DMS 273 (cell line): ENCODE measurements around the gene AEBP2.
"Not testable (repeated sequence)": the region's sequence is repeated elsewhere in the genome, so short reads cannot be mapped to it uniquely, and the experiment has no call there.

ENCODE experiments used
- DNase-seq: peaks from one replicate; lab custom pipeline; 2025; ENCODE audit not compliant: unreplicated experiment; lab: John Stamatoyannopoulos, UW

AEBP2 gene, protein sequence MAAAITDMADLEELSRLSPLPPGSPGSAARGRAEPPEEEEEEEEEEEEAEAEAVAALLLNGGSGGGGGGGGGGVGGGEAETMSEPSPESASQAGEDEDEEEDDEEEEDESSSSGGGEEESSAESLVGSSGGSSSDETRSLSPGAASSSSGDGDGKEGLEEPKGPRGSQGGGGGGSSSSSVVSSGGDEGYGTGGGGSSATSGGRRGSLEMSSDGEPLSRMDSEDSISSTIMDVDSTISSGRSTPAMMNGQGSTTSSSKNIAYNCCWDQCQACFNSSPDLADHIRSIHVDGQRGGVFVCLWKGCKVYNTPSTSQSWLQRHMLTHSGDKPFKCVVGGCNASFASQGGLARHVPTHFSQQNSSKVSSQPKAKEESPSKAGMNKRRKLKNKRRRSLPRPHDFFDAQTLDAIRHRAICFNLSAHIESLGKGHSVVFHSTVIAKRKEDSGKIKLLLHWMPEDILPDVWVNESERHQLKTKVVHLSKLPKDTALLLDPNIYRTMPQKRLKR

DNA sequence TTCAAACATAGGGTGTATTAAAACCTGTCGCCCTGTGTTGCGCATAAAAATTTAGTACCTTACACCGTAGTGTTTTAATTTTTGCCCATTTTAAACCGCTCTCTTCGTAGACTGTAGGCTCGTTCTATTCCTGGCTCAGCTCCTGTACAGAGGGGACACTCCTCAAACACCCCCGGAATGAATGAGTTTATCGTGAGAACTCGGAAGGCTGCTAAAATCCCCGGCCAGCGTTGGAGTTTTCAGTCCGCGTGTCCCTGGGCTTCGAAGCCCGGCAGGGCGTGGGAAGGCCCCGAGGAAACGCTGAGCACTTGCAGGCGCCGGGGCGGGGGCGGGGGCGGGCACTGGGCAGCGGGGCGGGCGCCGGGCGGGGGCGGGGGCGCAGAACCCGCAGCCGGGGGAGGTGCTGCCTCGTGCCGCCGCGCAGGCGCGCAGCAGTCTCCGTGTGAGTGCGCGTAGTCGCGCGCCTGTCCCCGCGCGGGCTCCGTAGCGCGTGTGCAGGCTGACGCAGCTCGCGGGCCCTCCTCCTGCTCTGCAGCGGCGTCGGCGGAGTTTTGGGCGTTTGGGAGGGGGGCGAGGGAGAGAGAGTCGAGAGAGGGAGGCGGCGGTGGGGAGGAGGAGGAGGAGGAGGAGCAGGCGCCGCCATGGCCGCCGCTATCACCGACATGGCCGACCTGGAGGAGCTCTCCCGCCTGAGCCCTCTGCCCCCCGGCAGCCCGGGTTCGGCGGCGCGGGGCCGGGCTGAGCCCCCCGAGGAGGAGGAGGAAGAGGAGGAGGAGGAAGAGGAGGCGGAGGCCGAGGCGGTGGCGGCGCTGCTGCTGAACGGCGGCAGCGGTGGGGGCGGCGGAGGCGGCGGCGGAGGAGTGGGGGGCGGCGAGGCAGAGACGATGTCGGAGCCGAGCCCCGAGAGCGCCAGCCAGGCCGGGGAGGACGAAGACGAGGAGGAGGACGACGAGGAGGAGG lies at the start of gene AEBP2:
Gene AEBP2, plus strand, starts transcription at position 434 of the 960 bp plus-strand sequence. Its CDS starts 208 bp downstream, at position 642.
- DNase-seq: peak; percentile 93

DNA sequence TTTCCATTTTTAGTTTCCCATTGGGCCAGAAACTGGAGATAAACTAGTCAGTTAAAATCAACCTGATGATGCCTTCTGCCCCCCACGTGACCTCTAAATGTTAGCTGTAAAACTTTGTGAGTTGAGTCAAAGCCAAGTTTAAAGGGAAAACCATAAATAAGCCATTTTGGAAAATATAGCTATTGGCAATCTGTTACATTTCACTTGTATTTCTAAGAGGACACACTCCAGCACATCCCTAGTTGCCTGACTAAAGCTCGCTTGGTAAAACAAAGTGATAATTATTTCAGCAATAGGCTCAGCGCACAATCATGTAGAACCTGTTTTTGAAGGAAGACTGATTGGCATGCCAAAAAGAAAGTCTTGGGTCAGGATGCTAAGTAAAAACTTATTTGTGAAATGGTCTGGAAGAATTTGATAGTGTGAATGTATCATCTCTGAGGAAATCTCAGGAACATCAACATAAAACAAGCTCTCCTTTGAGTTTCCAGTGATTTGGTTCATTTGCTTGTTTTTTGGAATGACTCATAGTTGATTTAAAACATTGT lies 49.2 kb upstream of the AEBP2 start:
- DNase-seq: no peak

DNA sequence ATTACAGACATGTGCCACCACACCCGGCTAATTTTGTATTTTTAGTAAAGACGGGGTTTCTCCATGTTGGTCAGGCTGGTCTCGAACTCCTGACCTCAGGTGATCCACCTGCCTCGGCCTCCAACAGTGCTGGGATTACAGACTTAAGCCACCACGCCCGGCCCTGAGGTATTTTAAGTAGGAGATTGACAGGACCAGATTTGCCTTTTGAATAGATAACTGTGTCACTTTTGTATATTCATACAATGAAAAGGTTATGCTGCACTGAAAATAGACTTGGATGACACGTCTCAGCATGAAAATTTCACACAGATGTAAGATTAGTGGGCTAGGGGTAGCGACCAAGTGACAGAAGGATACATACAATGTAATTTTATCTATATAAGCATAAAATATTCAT lies 46.6 kb upstream of the AEBP2 start:
- not testable (repeated sequence) for DNase-seq

DNA sequence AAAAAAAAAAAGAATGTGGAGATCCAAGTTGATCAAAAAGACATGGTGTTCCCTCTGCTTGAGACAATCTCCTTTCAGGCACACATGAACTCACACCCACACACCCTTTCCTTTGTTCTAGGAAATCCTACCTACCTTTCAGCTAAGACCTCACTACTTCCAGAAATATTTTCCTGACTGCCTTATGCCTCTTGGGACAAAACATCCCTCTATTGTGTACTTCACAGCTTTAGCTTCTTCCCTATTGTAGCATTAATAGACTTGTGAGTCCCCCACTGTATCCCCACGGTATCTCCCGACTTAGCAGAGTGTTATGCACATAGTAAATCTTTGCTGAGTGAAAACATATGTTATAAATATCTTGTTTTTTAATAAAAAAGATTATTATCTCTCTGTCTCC lies 44.9 kb upstream of the AEBP2 start:
- DNase-seq: no peak

DNA sequence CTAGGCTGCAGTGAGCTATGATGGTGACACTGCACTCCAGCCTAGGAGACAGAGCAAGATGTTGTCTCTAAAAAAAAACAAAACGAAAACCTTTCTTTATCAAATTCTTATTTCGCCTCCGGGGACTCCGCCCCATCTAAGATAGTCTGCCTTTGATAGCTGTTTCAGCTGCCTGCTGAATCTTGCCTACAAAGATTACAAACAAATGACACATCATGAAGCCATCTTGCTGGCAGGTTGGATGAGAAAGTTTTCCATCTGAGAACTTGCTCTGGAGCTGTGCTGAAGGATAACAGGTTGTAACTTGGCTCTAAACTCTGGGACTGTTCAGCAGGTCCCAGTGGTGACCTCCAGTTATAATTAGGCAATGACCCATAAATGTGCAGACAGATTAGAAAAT lies 41.8 kb upstream of the AEBP2 start:
- DNase-seq: no peak

DNA sequence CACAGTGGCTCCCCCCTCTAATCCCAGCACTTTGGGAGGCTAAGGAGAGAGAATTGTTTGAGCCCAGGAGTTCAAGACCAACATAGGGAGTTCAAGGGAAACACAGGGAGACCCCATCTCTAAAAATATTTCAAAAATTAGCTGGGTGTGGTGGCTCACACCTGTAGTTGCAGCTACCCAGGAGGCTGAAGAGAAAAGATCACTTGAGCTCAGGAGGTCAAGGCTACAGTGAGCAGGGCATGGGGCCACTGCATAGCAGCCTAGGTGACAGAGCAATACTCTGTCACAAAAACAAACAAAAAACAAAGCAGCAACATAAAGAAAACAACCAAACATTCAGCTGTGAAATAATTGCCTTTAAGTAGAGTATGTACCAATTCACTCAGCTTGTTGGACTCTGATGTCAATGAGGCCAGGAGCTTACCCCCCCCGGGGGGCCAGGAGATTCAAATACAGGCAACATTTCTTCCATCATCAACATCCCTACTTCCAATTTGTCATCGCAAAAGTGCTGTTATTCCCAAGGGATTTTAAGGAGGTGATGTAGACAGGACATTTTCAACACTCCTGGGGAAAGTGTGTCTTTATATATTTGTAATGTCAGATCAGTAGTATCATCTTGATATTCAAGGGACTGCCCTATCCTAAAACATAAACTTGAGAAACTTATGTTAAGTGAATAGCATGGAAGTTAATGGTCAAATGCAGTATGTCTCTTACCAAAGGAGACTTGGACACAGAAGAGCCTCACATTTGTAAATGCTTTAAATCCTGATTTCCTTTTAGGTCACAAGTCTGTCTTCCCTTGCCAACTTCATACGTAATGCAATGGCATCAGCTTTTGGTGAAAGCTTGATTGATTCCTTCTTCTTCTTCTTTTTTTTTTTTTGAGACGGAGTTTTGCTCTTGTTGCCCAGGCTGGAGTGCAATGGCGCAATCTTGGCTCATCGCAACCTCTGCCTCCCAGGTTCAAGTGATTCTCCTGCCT lies 40.6 kb upstream of the AEBP2 start:
- no peak for DNase-seq

DNA sequence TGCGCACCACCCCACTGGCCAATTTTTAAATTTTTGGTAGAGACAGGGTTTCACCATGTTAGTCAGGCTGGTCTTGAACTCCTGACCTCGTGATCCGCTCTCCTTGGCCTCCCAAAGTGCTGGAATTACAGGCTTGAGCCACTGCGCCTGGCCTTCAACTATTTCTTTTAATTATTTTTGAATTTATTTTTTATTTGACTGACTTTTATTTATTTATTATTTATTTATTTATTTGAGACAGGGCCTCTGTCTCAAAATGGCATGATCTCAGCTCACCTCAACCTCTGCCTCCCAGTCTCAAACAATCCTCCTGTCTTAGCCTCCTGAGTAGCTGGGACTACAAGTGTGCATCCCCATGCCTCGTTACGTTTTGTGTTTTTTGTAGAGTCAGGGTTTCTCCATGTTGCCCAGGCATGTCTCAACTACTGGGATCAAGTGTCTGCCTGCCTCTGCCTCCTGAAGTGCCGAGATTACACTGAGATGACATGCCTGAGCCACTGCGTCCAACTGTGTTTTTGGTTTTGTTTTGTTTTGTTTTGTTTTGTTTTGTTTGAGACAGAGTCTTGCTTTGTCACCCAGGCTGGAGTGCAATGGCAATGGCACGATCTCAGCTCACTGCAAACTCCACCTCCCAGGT lies 38.5 kb upstream of the AEBP2 start:
- DNase-seq: not testable (repeated sequence)

DNA sequence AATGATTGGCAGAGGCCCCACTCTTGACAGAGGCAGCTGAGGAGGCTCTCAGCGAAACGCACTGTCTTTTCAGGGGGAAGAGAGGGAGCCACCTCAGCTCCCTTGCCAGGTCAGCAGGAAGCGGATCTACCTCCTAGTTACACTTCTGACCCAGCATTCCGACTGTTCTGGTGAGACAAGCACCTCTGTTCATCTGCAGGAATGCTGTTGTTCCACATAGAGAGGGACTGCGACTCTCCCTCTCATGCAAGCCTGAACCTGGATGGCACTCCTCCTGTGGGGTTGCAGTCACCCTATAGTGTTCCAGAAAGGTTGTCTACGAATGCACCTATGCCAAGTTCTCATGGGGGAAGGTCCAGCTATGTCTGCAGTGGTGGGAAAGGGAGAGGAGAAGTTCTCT lies 37.1 kb upstream of the AEBP2 start:
- no peak for DNase-seq

DNA sequence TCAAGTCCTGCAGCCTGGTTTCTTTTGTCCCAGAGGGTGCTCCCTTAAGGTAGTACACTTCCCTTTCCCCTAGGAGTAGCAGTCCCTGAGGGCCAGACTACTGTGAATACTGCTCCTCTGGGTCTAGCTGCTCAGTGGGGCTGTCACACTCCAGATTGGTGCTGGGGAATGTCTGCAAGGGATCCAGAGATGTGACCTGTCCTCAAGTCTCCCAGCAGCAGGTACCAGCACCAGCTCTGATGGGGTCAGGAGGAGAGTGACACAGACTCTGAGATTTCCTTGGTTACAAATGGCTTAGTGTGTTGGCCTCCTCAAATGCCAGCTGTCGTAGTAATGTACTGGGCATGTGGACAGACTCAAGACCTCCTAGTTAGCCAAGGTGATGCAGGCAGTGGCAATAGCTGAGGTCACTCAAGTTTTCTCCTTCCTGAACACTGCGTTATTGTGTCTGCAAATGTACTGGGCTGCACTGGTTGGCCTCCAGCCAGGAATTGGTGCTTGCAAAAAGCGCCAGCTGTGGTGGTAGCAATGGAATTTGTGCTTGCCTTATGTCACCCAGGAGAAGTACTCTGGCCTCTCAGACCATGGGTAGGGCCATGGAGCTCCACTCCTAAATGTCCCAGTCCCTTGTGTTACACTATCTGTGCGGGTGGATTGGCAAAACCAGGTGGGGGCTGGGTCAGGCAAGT lies 36.4 kb upstream of the AEBP2 start:
- peak; percentile 91 for DNase-seq

DNA sequence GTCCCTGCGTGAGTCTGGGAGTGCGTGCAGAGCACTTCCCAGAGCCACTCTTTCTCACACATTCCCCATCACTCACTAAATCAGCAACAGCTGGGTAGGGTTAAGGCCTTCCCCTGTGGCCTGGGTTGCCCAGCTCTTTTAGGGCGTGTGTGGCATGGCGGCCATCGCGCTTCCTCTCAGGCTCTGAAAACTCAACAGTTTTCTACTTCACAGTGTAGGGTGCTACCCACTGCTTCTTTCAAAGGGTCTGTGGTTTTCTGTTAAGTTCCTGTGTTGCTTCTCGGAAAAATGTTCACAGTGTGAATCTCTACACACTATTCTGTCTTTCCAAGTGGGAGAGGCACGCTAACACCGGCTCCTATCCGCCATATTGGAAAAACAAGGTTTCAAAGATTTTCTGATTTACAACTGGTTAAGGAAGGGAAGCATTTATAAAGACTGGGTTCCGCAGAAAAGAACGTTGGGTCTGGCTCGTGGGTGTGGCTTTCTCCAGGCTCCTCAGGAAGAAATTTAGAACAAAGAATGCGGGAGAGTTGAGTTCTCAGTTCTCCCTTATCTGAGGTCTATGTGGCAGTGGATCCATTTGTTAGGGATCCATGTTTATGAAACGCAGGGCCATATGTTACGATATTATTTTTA lies 34.9 kb upstream of the AEBP2 start:
- DNase-seq: no peak

DNA sequence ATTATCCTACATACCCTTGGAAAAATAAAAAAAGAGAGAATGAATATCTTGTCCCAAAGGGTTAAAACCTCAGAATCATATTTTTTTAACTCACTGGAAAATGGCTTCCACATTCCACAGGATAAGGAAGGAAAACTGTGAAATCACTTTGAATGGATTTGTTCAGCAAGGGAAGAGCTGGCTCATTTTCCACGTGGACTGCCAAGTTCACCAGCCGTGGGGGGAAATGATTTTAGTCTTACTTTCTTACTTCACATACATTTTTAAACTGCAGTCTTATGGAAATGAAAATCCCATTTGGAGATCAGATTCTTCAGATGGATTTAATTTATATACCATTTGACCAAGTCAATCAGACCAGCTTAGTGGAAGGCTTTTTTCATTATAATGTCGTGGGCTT lies 29.9 kb upstream of the AEBP2 start:
- DNase-seq: no peak

DNA sequence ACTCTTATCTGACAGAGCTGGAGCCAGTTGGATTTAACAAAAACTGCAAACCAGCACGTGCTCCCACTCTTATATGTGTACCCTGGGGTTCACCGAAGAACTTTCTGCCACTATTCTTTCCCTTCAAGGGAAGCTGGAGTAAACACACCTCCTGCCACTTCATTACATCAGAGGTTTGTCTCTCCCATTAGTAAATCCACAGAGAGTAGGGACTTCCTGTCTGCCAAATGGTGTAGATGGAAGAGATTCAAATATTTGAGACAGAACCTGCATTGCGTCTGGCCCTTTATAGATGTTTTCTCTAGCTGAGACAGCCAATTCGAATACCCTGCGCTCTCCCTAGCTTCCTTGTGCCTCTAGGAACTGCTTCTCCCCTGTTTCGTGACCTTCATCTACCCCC lies 29.1 kb upstream of the AEBP2 start:
- DNase-seq: peak; percentile 56

DNA sequence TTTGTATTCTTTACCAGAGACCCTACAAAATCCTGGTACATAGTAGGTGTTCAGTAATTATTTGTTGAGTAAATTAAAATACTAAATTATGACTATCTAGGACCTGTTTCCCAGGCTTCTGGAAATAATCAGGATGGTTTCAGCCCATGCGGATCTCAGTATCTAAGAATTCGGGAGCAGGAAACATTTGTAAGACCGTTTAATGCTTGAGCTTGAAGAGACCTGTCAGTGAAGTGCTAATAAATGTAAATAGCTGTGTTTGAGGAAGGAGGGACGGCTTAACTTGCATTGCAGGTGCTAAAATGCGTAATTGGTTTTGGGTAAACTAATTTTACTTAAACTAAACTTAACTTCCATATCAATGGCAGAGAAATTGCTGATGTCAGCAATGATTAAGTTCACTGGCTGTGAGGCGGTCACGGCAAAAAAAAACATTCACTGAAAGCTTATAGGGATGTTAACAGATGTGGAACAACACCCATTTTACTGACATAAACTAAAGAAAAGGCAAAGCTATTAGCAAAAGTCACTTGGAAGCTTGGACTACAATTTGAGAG lies 28.6 kb upstream of the AEBP2 start:
- no peak for DNase-seq

DNA sequence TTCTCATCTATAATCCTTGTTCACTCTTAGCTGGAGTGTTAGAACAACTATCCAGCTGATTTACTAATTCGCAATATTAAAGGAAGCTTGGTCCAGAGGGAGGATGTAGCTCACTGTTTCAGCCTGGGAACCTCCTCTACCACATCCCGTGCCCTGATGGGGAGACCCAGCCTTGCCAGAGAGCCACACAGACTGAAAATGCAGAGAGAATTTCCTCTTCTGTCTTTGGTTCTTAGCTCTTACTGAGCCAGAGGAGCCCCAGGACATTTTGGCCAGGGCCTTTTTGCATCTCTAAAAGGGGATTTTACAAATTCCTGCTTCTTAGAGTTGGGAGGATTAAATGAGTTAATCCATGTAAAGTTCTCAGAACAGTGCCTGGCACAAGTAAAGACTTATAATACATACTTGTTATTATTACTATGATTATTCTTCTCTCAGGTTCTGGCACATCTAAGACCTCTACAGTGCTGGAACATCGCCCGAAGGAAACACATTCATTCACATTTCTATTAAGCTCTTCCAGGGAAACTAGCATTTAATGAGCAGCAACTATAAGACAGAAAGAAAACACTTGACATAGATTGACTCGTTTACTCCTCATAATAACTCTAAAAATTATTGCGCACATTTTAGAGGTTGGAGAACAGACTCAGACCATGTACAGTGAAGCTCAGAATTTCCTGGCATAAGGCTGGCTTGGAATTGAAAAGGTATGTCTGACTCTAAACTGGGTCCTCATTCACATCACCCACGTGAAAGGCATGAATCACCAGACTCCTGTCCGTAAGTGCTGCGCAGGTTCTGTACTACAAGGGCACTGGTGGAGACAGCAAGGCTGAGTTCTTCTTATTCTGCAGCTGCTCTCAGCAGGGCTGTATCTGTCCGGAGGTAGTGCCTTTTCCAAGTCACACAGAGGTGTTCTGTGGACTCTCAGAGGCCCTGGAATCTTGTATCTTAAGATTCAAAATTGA lies 27.8 kb upstream of the AEBP2 start:
- no peak for DNase-seq

DNA sequence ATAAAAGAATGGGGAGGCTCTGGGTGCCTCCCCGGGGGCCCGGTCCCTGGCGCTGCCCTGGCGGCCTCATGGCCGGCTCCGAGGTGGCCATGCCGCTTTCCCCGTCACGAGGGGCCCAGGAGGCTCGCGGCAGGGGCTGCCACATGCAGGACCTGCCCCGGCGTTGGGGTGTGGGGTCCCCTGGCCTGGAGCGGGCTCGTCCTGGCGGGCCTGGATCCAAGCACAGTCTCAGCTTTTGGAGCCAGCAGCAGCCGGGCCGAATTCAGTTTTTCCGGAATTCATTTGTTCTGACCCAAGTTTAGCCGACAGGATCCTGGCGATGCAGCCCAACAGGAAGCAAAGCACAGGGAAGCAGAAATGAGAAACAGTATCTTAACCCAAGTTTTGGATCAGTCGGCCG lies 26.4 kb upstream of the AEBP2 start:
- DNase-seq: no peak

DNA sequence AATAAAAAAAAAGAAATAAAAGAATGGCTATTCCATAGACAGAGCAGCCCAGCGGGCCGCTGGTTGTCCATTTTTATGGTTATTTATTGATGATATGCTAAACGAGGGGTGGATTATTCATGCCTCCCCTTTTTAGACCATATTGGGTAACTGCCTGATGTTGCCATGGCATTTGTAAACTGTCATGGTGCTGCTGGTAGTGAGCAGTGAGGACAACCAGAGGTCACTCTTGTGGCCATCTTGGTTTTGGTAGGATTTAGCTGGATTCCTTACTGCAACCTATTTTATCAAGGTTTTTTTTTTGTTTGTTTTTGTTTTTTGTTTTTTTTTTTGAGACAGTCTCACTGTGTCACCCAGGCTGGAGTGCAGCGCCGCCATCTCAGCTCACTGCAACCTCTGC lies 25.7 kb upstream of the AEBP2 start:
- not testable (repeated sequence) for DNase-seq

DNA sequence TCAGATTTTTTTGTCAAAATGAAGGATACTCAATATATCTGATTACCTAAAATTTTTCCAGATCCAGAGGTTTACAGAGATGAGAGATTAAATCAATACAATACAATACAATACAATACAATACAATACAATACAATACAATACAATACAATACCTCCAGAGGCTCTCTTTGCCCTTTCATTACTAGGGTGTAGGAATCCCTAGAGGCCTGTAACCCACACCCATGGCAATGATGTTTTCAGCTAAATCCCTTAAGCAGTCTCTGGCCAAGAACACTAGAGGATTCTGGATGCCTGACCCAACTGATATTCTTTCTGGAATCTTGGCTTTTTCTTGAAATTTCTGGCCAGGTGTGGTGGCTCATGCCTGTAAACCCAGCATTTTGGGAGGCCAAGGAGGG lies 23.7 kb upstream of the AEBP2 start:
- no peak for DNase-seq
